ENCODE results near the gene ADGRE3. TPM values are rescaled to one million over a fixed set of nuclear protein-coding genes. Genes with fewer than 3 reads are reported as not detected.
"Not testable (repeated sequence)": the region's sequence is repeated elsewhere in the genome, so short reads cannot be mapped to it uniquely, and the experiment has no call there.

The ADGRE3 gene
- total RNA-seq, 1 donor from 2014 or later, result not detected

DNA sequence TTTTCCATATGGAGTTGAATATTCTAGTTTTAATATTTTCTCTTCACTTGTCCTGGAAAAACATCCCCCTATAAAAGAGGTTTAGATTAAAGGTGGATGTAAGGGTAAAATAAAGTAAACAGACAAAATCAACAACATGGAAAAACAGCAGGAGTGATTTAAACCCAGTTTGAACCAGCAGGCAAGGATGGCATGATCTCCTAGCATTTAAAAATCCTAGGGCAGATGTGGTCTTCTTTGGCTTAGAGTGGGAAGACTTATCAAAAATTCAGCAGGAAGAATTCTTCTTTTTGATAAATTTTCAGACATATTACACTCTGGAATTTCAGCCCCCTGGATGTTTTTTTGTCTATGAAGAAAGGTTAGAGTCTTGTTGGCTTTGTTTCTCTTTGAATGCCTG lies 55.2 kb downstream of the ADGRE3 start:
- H3K4me3 ChIP-seq (ENCODE audit: low read depth, low read length), result no peak overlapping the region
- no peaks in the 10 kb centered on the region for H3K36me3 ChIP-seq (ENCODE audit: control insufficient read depth, insufficient read depth, low read length)
- TF ChIP-seq, protein P1, sequence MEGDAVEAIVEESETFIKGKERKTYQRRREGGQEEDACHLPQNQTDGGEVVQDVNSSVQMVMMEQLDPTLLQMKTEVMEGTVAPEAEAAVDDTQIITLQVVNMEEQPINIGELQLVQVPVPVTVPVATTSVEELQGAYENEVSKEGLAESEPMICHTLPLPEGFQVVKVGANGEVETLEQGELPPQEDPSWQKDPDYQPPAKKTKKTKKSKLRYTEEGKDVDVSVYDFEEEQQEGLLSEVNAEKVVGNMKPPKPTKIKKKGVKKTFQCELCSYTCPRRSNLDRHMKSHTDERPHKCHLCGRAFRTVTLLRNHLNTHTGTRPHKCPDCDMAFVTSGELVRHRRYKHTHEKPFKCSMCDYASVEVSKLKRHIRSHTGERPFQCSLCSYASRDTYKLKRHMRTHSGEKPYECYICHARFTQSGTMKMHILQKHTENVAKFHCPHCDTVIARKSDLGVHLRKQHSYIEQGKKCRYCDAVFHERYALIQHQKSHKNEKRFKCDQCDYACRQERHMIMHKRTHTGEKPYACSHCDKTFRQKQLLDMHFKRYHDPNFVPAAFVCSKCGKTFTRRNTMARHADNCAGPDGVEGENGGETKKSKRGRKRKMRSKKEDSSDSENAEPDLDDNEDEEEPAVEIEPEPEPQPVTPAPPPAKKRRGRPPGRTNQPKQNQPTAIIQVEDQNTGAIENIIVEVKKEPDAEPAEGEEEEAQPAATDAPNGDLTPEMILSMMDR (IDR thresholded peaks at IDR 0.05; ENCODE audit: insufficient read depth, low read length, severe bottlenecking), result no peak
- FAIRE-seq, result no peak
- H3K27me3 ChIP-seq (ENCODE audit: control insufficient read depth, insufficient read depth, low read length), result no peaks in the 10 kb centered on the region
- DNase-seq (ENCODE audit: low read depth), result no peak

DNA sequence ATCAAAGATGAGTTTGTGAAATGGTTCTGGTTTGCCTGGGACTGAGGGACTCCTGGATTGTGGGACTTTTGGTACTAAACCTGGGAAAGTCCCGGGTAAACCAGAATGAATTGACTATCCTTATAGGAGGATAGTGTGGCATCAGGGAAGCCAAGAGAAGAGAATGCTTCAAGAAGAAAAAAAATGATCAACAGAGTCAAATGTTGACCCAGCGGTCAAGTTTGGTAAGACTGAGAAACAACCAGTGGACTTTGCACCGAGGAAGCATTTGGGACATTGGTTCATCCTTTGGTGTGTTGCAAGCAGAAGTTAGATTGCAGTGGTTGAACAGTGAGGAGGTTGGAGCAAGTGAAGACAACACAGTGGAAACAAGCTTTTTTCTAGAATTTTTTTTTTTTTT lies 58.2 kb downstream of the ADGRE3 start:
- Histone ChIP-seq H3K36me3 (ENCODE audit: control insufficient read depth, insufficient read depth, low read length) (no peaks in the 10 kb centered on the region), H3K27me3 (ENCODE audit: control insufficient read depth, insufficient read depth, low read length) (no peaks in the 10 kb centered on the region), H3K4me3 (ENCODE audit: low read depth, low read length) (no peak overlapping the region)
- no peak for DNase-seq (ENCODE audit: low read depth)
- TF ChIP-seq, protein P1 (IDR thresholded peaks at IDR 0.05; ENCODE audit: insufficient read depth, low read length, severe bottlenecking), result no peak
- no peak for FAIRE-seq

- Histone ChIP-seq H3K36me3 (ENCODE audit: control insufficient read depth, insufficient read depth, low read length) (no peaks in the 10 kb centered on the region), H3K4me3 (ENCODE audit: low read depth, low read length) (no peak overlapping the region), H3K27me3 (ENCODE audit: control insufficient read depth, insufficient read depth, low read length) (no peaks in the 10 kb centered on the region)
- FAIRE-seq (no peak), DNase-seq (ENCODE audit: low read depth) (no peak)
- TF ChIP-seq, protein P1 (IDR thresholded peaks at IDR 0.05; ENCODE audit: insufficient read depth, low read length, severe bottlenecking), result no peak
Observed at GRCh38 chr19:14615623-14616022, 59.0 kb downstream of the ADGRE3 start.

- no peak overlapping the region for H3K4me3 ChIP-seq (ENCODE audit: low read depth, low read length)
- TF ChIP-seq, protein P1 (IDR thresholded peaks at IDR 0.05; ENCODE audit: insufficient read depth, low read length, severe bottlenecking), result no peak
- no peaks in the 10 kb centered on the region for H3K36me3 ChIP-seq (ENCODE audit: control insufficient read depth, insufficient read depth, low read length)
- no peaks in the 10 kb centered on the region for H3K27me3 ChIP-seq (ENCODE audit: control insufficient read depth, insufficient read depth, low read length)
- no peak for FAIRE-seq
- DNase-seq (ENCODE audit: low read depth), result no peak
Observed at GRCh38 chr19:14614099-14614412, 60.6 kb downstream of the ADGRE3 start.

DNA sequence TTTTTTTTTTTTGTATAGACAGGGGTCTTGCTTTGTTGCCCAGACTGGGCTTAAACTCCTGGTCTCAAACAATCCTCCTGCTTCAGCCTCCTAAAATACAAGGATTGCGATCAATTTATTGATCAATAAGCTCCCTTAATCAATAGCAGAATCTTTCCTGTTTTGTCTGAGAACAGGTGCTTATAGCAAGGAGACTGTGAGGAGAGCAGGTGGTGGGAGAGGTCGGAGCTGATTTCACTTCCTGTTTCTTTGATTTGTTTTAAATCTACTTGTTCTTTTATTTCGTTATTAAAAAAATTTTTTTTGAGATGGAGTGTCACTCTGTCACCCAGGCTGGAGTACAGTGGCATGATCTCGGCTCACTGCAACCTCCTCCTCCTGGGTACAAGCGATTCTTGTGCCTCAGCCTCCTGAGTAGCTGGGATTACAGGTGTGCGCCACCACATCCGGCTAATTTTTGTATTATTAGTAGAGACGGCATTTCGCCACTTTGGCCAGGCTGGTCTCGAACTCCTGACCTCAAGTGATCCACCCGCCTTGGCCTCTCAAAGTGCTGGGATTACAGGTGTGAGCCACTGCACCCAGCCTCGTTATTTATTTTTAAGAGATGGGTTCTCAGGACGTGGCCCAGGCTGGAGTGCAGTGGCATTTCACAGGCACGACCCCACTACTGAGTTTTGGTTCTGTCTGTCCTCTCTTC lies 61.1 kb downstream of the ADGRE3 start:
- not testable (repeated sequence) for FAIRE-seq; DNase-seq (ENCODE audit: low read depth); H3K4me3 ChIP-seq (ENCODE audit: low read depth, low read length); H3K36me3 ChIP-seq (ENCODE audit: control insufficient read depth, insufficient read depth, low read length); H3K27me3 ChIP-seq (ENCODE audit: control insufficient read depth, insufficient read depth, low read length)

DNA sequence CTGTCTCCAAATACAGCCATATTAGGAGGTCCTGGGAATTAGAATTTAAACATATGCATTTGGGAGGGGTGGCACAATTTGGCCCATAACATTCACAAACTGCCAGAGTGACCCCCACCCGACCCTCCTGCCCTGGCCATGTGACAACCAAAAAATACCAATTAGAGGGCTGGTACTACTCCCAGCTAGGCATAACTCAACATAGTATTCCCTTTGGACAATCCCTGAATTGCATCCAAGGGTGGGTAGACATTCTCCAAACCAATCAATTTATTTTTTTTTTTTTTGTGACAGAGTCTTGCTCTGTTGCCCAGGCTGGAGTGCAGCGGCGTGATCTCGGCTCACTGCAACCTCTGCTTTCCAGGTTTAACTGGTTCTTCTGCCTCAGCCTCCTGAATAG lies 62.0 kb downstream of the ADGRE3 start:
- H3K4me3 ChIP-seq (ENCODE audit: low read depth, low read length), result no peak overlapping the region
- FAIRE-seq (no peak), DNase-seq (ENCODE audit: low read depth) (no peak)
- H3K27me3 ChIP-seq (ENCODE audit: control insufficient read depth, insufficient read depth, low read length), result no peaks in the 10 kb centered on the region
- TF ChIP-seq, protein P1 (IDR thresholded peaks at IDR 0.05; ENCODE audit: insufficient read depth, low read length, severe bottlenecking), result no peak
- no peaks in the 10 kb centered on the region for H3K36me3 ChIP-seq (ENCODE audit: control insufficient read depth, insufficient read depth, low read length)

GRCh38 chr19:14612242-14612641 lies 62.4 kb downstream of the ADGRE3 start:
- DNase-seq (ENCODE audit: low read depth); FAIRE-seq; H3K4me3 ChIP-seq (ENCODE audit: low read depth, low read length); H3K27me3 ChIP-seq (ENCODE audit: control insufficient read depth, insufficient read depth, low read length); H3K36me3 ChIP-seq (ENCODE audit: control insufficient read depth, insufficient read depth, low read length): not testable (repeated sequence)
